Left forelimb (tissue), 1 donor: ENCODE measurements around the gene TNS1.

ENCODE experiments used
- DNase-seq: peaks from one replicate; pipeline ENCODE4 v3.0.0-alpha.2; 2018; ENCODE audit warnings: low spot score

TNS1 gene

GRCh38 chr2:217870528-217871011 lies 132.2 kb downstream of the TNS1 start:
- DNase-seq = no peak

DNA sequence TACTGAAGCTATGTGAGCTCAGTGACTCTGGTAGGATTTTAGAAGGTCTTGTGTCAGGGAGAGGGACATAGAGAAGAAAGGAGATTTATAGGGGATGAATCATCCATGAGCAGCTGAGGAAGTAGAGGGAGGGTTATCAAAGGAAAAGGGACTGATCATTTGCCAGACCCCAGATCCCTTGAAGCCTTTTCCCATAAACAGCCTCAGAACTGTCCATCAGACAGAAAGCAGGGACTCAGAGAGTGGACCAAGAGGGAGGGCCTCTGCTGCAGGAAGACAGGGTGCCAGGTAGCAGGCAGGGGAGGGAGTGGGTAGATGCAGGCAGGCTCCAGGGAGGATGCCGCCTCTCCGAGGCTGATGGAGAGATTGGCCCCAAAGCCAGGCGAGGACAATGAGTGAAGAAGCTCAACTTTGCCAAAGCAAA lies 133.9 kb downstream of the TNS1 start:
- DNase-seq = no peak

GRCh38 chr2:217868265-217868892 lies 134.4 kb downstream of the TNS1 start:
- no peak for DNase-seq

DNA sequence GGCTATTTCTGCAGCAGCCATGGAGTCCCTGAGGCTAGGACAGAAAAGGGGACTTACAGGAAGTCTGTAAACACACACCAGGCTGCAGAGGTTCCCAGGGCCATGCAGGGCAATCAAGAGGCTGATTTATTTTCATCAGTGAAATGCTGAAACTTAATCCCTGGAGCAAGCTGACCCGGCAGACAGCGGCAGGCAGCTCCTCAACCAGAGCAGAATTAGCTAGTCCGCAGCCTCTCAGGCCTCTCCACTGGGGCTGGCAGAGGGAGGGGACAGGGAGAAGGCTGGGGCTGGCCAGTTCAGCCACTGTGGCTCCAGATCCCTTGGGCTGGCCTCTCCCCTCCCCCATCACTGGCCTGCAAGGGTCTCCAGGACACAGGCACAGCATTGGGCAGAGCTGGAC lies 136.3 kb downstream of the TNS1 start:
- no peak for DNase-seq

DNA sequence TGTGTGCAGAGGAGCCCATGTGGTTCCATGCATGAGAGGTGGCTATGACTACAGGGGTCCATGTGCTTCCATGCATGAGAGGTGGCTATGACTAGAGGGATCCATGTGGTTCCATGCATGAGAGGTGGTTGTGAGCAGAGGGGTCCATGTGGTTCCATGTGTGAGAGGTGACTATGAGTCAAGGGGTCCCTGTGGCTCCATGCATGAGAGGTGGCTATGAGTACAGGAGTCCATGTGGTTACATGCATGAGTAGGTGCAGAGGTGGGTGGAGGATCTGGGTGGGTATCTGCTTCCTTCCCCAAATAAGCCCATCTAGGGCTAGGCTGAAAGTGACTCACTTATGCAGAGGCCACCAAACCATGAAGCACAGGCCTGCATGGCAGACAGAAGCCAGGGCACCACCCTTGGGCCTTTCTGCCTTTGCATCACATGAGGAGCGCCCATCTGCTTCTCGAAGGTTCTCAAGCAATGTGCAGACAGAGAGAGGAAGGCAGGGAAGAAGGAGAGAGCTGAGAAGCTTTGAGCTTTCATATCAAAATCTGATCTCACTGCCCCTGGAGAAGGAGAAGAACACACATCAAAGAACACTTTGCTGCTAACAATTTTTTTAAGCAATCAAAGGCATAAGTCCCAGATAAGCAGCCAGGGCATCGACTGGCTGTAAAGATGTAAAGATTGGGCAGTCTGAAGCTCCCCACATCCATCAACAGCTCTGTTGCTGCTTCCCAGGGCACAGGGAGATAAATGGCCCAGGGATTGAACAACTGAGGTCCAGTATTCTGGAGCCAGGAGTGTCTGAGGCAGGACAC lies 137.6 kb downstream of the TNS1 start:
- DNase-seq = no peak

DNA sequence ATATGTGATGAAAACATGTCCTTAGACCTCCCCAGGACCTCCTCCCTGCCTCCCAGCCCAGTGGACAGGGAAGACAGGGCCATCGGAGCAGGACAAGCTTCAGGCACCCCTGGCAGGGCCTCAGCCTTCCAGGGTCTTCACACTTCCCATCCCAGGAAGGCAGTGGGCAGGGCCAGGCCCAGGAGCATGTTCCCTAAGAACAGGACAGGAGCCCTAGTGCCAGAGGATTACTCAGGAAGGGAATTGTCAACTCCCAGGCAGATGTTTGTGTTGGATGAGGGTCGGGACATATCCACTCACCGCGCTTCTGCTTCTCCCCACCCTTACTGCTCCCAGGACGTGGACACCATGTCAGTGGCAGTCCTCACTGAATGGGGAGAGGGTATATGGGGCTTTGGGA lies 138.9 kb downstream of the TNS1 start:
- DNase-seq = no peak

DNA sequence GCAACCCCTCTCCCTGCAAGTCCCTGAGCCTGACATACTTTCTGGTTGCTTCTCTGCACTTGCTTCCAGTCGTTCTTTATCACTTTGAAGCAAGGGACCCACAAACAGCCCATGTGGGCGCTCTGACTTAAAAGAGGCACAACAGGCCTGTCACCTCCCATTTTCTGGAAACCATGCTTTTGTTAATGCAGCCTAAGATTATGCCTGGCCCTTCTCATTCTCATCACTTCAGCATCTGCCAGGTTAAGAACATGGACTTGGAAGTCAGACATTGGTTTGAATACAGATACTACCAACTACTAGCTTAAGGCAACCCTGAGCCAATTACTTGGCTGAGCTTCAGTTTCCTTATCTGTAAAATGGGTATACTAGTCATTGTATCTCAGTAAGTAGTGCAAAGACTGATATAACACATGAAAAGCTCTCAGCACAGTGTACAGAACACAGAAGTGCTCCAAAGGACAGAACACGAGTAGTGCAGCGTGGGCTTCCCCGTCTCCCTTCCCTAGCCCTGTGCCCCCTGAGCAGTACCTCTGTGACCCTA lies 141.4 kb downstream of the TNS1 start:
- no peak for DNase-seq

DNA sequence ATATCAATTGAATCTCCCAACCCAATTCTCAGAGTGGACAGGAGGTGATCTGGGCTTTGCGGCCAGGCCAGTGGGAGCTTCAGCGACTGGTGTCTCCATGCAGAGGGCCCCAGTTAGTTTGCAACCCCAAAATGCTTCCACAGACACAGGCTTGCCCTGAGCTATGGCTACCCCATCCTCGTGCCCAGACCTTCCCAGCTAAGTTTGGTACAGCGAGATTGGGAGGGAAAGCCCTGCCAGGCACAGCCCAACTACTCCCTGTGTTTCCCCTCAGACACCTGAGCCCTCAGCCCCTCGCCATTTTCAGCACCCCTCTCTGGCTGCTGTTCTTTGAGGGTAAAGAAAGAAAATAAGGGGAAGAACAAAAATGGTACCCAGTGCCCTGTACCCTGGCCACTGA lies 142.9 kb downstream of the TNS1 start:
- no peak for DNase-seq

DNA sequence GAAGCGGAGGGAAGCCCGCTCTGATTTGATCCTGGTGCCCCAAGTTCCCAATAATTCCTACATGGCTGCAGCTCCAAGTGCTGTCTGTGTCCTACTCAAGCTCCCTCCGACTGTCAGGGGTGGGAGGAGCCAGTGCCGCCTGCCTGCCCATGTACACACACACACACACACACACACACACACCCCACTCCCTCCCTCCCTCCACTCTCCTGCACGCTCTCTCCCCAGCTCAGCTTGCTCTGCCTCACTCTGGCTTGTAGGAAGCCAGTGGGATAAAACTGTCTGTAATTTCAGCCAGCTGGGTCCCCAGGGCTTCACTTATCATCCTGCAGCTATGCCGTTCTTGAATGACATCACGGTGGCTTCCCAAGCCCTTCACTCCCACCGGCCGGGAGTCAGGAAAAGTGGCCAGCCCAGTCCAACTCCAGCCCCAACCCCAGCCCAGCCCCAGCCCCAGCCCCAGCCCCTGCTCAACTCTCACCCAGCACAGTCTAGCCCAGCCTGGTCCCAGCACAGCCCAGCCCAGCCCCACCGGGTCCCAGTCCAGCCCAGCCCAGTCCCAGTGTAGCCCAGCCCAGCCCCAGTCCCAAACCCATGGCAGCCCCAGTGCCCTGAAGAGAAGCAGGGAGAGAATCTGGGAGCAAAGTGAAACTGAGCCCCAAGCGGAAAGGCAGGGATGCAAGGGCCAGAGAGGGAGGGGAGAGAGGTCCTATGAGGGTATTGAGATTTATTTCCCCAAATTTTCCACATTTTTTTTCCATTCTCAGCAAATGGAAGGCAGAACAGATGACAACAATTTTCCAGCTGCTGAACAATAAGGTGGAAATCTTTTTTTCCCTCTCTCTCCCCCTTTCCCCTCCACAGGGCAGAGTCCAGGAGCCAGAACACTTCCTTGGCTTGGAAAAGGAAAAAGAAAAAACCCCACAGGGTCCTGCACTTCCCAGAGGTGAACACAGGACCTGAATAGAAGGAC lies 144.0 kb downstream of the TNS1 start:
- peak; percentile 93 for DNase-seq

DNA sequence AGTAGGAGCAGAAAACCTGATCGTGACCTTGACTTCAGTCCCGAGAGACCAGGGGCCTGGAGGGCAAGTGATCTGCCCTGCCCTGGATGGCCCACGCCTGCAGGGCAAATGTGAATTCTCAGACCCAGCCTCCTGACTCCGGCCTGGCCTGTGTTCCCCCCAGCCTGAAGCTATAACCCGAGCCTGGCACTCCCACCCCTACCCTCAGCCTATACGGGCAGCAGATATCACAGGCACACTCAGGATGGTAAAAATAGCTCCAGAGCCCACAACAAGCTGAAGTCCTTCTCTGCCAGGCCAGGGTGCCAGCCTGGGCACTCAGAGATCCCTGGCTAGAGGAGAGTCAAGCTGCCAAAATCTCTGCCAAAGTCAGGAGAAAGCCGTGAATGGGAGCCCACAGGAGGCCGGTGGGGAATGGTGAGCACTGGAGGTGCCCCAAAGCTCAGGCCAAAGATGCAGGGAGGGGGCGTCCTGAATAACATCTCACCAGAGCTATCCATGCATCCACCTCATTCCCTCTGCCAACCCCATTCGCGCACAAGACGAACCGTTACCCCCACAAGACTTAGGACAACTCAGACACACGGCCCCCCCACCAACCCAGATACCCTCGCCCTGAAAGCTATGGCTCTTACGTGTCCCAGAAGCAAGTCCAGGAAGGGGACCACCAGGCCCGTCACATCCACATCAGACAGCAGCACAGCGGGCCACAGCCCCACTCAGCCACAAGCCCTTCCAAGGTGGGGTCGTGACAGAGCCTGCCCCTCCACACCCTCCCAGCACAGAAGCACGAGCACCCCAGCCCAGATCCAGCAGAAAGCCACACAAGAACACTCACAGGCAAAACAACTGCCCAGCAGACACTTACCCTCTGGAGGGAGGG lies 144.9 kb downstream of the TNS1 start:
- no peak for DNase-seq

- no peak for DNase-seq
Measured at GRCh38 chr2:217856871-217857270, 145.9 kb downstream of the TNS1 start.

GRCh38 chr2:217856159-217856558 lies 146.6 kb downstream of the TNS1 start:
- no peak for DNase-seq

DNA sequence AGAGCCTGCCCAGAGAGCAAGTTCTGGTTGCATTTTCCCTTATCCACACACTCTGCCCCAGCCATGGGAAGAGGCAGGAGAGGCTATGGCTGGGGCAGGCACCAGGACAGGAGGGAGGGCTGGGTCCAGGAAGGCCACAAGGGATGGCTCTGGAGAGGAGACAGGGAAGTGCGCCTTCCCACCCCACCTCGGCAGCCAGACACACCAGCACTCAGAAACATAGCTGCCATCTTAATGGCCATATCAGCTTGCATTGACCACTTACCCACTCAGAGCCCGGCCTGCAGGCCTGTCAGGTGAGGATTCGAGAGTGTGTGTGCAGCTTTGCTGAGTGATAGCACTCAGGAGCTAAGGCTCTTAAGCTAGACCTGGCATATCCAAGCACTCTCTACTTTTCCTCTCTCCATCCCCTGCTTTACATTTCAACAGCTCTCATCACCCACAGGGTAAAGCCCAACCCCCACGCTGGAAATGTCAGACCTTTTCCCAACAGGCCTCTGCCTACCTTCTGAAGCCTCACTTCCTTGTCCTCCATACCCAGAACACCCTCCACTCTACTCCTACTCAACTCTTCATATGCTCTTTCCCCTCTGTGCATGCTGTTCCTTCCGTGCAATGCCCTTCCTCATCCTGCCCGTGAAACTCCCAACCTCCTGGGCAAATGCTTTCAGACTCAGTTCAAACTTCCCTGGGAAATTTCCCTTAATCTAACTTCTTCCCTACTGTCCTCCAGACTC lies 147.9 kb downstream of the TNS1 start:
- no peak for DNase-seq

DNA sequence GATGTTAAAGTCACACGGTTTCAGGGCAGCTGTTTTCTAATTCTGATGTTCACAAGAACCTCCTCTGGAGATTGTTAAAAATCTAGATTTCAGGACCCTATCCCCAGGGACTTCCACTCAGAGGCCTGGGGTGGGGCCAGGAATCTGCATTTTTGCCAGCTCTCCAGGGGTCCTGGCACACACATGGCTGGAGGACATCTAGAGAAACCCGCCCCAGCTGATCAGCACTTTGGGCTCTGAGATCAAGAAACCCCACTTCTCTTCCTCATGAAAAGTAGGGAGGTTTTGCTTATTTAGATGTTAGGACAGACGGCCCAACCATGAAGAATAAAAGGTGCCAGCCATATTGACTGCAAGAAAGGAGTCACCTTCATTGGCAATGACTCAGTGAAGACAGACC lies 148.8 kb downstream of the TNS1 start:
- DNase-seq = no peak

- DNase-seq = no peak
Measured at GRCh38 chr2:217853301-217853881, 149.4 kb downstream of the TNS1 start.

DNA sequence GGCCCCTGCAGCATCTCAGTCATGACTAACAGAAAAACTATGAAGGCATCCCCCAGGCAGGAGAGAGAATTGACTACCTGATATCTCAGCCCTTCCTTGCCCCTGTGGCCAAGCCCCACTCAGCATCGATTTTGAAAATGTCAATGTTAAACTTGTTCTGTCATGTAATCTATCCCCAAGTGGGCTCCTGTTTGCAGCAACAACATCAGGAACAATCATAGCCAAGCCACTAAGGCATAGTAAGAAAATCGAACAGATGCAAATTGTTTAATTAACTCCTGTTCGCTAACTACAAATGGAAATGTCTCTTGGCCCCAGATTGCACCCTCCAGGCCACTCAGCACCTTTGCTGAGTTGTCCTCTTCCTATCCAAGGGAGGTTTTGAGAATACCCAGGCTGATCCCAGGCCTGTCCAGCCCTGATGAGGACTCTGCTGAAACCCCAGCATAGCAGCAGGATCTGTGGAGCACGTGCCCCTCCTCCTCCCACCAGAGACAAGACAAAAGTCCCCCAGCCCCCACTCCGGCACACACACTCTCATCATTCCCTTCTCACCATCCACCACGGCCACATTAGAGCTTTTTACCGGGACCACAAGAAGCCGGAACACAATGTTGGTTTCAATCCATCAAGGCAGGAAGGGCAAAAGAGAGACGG lies 150.1 kb downstream of the TNS1 start:
- DNase-seq = no peak

- no peak for DNase-seq
Measured at GRCh38 chr2:217851191-217852020, 151.4 kb downstream of the TNS1 start.

- no peak for DNase-seq
Measured at GRCh38 chr2:217849154-217849975, 153.4 kb downstream of the TNS1 start.
